ENCODE results near the gene LIMA1.
"Not testable (repeated sequence)": the region's sequence is repeated elsewhere in the genome, so short reads cannot be mapped to it uniquely, and the experiment has no call there.

Gene LIMA1

DNA sequence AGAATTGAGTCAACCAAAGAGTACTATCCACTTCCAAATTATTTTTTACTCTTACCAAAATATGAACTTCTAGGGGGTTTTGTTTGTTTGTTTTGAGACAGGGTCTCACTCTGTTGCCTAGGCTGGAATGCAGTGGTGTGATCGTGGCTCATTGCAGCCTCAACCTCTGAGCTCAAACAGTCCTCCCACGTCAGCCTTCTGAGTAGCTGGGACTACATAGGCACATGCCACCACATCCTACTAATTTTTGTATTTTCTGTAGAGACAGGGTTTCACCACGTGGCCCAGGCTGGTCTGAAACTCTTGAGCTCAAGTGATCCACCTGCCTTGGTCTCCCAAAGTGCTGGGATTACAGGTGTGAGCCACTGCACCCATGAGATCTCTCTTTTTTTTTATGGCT, 7.4 kb upstream of the LIMA1 start:
- H3K79me2 ChIP-seq (ENCODE audit: control insufficient read depth, insufficient read depth, low read length, poor library complexity); H2BK120ac ChIP-seq (ENCODE audit: insufficient read depth, low read length, poor library complexity); H2BK12ac ChIP-seq (ENCODE audit: low read length); DNase-seq; H3K79me1 ChIP-seq (ENCODE audit: low read length); H2AFZ ChIP-seq (ENCODE audit: insufficient read depth, low read length, poor library complexity); H3K27me3 ChIP-seq (ENCODE audit: insufficient read depth, low read length); H3K18ac ChIP-seq (ENCODE audit: low read length); H3K36me3 ChIP-seq (ENCODE audit: control insufficient read depth in 1 of 2, insufficient read depth in 2 of 2, low read length in 2 of 2); H4K8ac ChIP-seq (ENCODE audit: low read depth, low read length); H4K91ac ChIP-seq (ENCODE audit: low read depth, low read length); H2AK5ac ChIP-seq (ENCODE audit: low read length); H4K12ac ChIP-seq (ENCODE audit: low read depth, low read length); H3K9me3 ChIP-seq (ENCODE audit: insufficient read depth, low read depth, low read length); H3K4me1 ChIP-seq (ENCODE audit: control insufficient read depth in 1 of 2, insufficient read depth in 2 of 2, low read length in 2 of 2); H2BK5ac ChIP-seq (ENCODE audit: low read depth, low read length, poor library complexity); H3K27ac ChIP-seq (ENCODE audit: low read depth, low read length); H3K23ac ChIP-seq (ENCODE audit: low read length); H3K4me2 ChIP-seq (ENCODE audit: low read length); H3K9ac ChIP-seq (ENCODE audit: low read length); H3K4me3 ChIP-seq (ENCODE audit: low read depth, low read length); H3K4ac ChIP-seq (ENCODE audit: low read depth, low read length); H3K14ac ChIP-seq (ENCODE audit: low read length): not testable (repeated sequence)
- WGBS (ENCODE audit: extremely low coverage, insufficient coverage, insufficient read length): no CpG with 5 or more reads among the region's 3 CpGs

DNA sequence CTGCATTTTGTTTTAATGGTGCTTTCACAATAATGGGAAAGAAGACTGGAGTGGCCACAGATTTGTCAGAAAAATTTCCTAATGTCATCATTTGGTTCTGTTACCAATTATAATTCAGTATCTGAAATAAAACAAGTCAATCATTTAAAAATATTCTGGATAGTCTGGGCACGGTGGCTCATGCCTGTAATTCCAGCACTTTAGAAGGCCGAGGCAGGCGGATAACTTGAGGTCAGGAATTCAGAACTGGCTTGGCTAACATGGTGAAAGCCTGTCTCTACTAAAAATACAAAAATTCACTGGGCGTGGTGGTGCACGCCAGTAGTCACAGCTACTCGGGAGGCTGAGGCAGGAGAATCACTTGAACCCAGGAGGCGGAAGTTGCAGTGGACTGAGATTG, 4.0 kb upstream of the LIMA1 start:
- Histone ChIP-seq H3K27ac (ENCODE audit: low read depth, low read length) (no peak overlapping the region), H3K18ac (ENCODE audit: low read length) (no peak overlapping the region), H3K23ac (ENCODE audit: low read length) (no peak overlapping the region), H2AFZ (ENCODE audit: insufficient read depth, low read length, poor library complexity) (no peak overlapping the region), H2AK5ac (ENCODE audit: low read length) (no peak overlapping the region), H3K4ac (ENCODE audit: low read depth, low read length) (no peak overlapping the region), H4K8ac (ENCODE audit: low read depth, low read length) (no peak overlapping the region), H3K4me3 (ENCODE audit: low read depth, low read length) (no peak overlapping the region), H3K4me1 (ENCODE audit: control insufficient read depth in 1 of 2, insufficient read depth in 2 of 2, low read length in 2 of 2) (peaks cover 4 to 6% of the 10 kb centered on the region in 2 experiments), H2BK120ac (ENCODE audit: insufficient read depth, low read length, poor library complexity) (no peak overlapping the region), H3K9me3 (ENCODE audit: insufficient read depth, low read depth, low read length) (no peaks in the 10 kb centered on the region), H3K36me3 (ENCODE audit: control insufficient read depth in 1 of 2, insufficient read depth in 2 of 2, low read length in 2 of 2) (no peaks in the 10 kb centered on the region), H3K4me2 (ENCODE audit: low read length) (no peak overlapping the region), H3K79me2 (ENCODE audit: control insufficient read depth, insufficient read depth, low read length, poor library complexity) (peaks cover 2% of the 10 kb centered on the region), H2BK5ac (ENCODE audit: low read depth, low read length, poor library complexity) (no peak overlapping the region), H3K9ac (ENCODE audit: low read length) (no peak overlapping the region), H3K14ac (ENCODE audit: low read length) (no peak overlapping the region), H2BK12ac (ENCODE audit: low read length) (no peak overlapping the region), H3K27me3 (ENCODE audit: insufficient read depth, low read length) (no peaks in the 10 kb centered on the region), H4K91ac (ENCODE audit: low read depth, low read length) (no peak overlapping the region), H3K79me1 (ENCODE audit: low read length) (peaks cover 5% of the 10 kb centered on the region), H4K12ac (ENCODE audit: low read depth, low read length) (no peak overlapping the region)
- DNase-seq: peak in 1 of 2 donors; percentile 65
- WGBS (ENCODE audit: extremely low coverage, insufficient coverage, insufficient read length): no CpG with 5 or more reads among the region's 7 CpGs

DNA sequence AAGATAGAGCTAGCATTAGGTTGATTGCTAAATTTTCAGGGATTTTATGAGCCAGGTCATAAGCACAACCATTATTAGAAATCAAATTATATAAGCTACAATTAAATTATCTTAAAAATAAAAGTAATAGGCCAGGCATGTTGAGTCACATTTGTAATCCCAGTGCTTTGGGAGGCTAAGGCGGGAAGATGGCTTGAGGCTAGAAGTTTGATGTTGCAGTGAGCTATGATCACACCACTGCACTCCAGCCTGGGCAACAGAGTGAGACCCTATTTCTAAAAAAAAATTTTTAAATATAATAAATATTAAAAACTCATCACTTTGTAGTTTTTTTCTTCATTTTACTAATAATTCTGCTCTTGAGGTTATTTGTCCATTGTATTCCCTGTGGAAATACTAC, 1.9 kb upstream of the LIMA1 start:
- WGBS (ENCODE audit: extremely low coverage, insufficient coverage, insufficient read length): no CpG with 5 or more reads among the region's 1 CpG
- H3K4ac ChIP-seq (ENCODE audit: low read depth, low read length): no peak overlapping the region
- no peak for DNase-seq

DNA sequence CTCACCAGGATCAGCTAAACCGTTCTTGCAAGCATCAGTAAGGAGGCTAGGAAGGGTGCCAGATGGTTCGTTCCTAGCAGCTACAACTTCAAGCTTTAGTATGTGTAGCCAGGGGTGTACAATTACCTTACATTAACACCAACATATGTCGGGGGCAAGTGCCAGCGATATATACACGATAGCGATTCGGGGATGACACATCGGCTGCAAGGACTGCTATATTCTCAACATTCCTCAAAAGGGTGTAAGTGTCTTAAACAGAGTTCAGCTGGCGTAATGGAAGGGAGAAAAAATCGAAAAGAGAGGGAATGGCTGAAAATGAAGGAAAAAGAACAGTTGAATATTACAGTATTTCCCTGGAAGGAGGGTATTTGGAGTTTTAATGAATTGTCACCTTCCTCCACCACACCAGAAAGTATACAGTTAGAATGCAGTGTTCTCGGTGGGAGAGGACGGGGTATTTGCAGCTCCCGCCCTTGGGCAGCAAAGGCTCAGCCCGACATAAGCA, 545 bp downstream of the LIMA1 start:
- H4K12ac ChIP-seq (ENCODE audit: low read depth, low read length): no peak overlapping the region
- H3K9ac ChIP-seq (ENCODE audit: low read length): peak overlapping the region; percentile 28
- peaks cover 5% of the 10 kb centered on the region for H3K79me1 ChIP-seq (ENCODE audit: low read length)
- H2AK5ac ChIP-seq (ENCODE audit: low read length): no peak overlapping the region
- no peak overlapping the region for H4K8ac ChIP-seq (ENCODE audit: low read depth, low read length)
- H2BK120ac ChIP-seq (ENCODE audit: insufficient read depth, low read length, poor library complexity): no peak overlapping the region
- H3K4me3 ChIP-seq (ENCODE audit: low read depth, low read length): peak overlapping the region; percentile 82
- peak overlapping the region; percentile 21 for H2AFZ ChIP-seq (ENCODE audit: insufficient read depth, low read length, poor library complexity)
- H3K4ac ChIP-seq (ENCODE audit: low read depth, low read length): peak overlapping the region; percentile 25
- no peak overlapping the region for H4K91ac ChIP-seq (ENCODE audit: low read depth, low read length)
- no peaks in the 10 kb centered on the region for H3K36me3 ChIP-seq (ENCODE audit: control insufficient read depth in 1 of 2, insufficient read depth in 2 of 2, low read length in 2 of 2)
- no peak overlapping the region for H3K14ac ChIP-seq (ENCODE audit: low read length)
- peak in 1 of 2 donors; percentile 46 for DNase-seq
- no peak overlapping the region for H2BK12ac ChIP-seq (ENCODE audit: low read length)
- H3K4me2 ChIP-seq (ENCODE audit: low read length): peak overlapping the region; percentile 93
- H3K79me2 ChIP-seq (ENCODE audit: control insufficient read depth, insufficient read depth, low read length, poor library complexity): peaks cover 2% of the 10 kb centered on the region
- H3K23ac ChIP-seq (ENCODE audit: low read length): no peak overlapping the region
- peak overlapping the region; percentile 15 for H3K18ac ChIP-seq (ENCODE audit: low read length)
- H3K4me1 ChIP-seq (ENCODE audit: control insufficient read depth in 1 of 2, insufficient read depth in 2 of 2, low read length in 2 of 2): peaks cover 4 to 6% of the 10 kb centered on the region in 2 experiments
- H3K27ac ChIP-seq (ENCODE audit: low read depth, low read length): no peak overlapping the region
- no CpG with 5 or more reads among the region's 14 CpGs for WGBS (ENCODE audit: extremely low coverage, insufficient coverage, insufficient read length)
- H2BK5ac ChIP-seq (ENCODE audit: low read depth, low read length, poor library complexity): no peak overlapping the region
- H3K9me3 ChIP-seq (ENCODE audit: insufficient read depth, low read depth, low read length): no peaks in the 10 kb centered on the region
- no peaks in the 10 kb centered on the region for H3K27me3 ChIP-seq (ENCODE audit: insufficient read depth, low read length)

More for the DNA sequence above, 1.9 kb upstream of the LIMA1 start:
- Histone ChIP-seq H2AFZ (ENCODE audit: insufficient read depth, low read length, poor library complexity) (no peak overlapping the region), H3K4me3 (ENCODE audit: low read depth, low read length) (no peak overlapping the region), H3K4me2 (ENCODE audit: low read length) (no peak overlapping the region), H2BK12ac (ENCODE audit: low read length) (no peak overlapping the region), H3K27ac (ENCODE audit: low read depth, low read length) (no peak overlapping the region), H2BK5ac (ENCODE audit: low read depth, low read length, poor library complexity) (no peak overlapping the region), H3K36me3 (ENCODE audit: control insufficient read depth in 1 of 2, insufficient read depth in 2 of 2, low read length in 2 of 2) (no peaks in the 10 kb centered on the region), H2BK120ac (ENCODE audit: insufficient read depth, low read length, poor library complexity) (no peak overlapping the region), H3K79me1 (ENCODE audit: low read length) (peaks cover 5% of the 10 kb centered on the region), H3K79me2 (ENCODE audit: control insufficient read depth, insufficient read depth, low read length, poor library complexity) (peaks cover 2% of the 10 kb centered on the region), H3K27me3 (ENCODE audit: insufficient read depth, low read length) (no peaks in the 10 kb centered on the region), H3K9ac (ENCODE audit: low read length) (no peak overlapping the region), H2AK5ac (ENCODE audit: low read length) (no peak overlapping the region), H3K14ac (ENCODE audit: low read length) (no peak overlapping the region), H3K9me3 (ENCODE audit: insufficient read depth, low read depth, low read length) (no peaks in the 10 kb centered on the region), H4K8ac (ENCODE audit: low read depth, low read length) (no peak overlapping the region), H3K4me1 (ENCODE audit: control insufficient read depth in 1 of 2, insufficient read depth in 2 of 2, low read length in 2 of 2) (peaks cover 4 to 6% of the 10 kb centered on the region in 2 experiments), H4K91ac (ENCODE audit: low read depth, low read length) (no peak overlapping the region), H4K12ac (ENCODE audit: low read depth, low read length) (no peak overlapping the region), H3K23ac (ENCODE audit: low read length) (no peak overlapping the region), H3K18ac (ENCODE audit: low read length) (no peak overlapping the region)
